ENCODE measurements around the gene GIT2. TPM values are rescaled to one million over a fixed set of nuclear protein-coding genes. Genes with fewer than 3 reads are reported as not detected.

GIT2 gene
- total and polyA plus RNA-seq, 2 experiments from 2014 or later: 15.8 to 20.9 TPM

DNA sequence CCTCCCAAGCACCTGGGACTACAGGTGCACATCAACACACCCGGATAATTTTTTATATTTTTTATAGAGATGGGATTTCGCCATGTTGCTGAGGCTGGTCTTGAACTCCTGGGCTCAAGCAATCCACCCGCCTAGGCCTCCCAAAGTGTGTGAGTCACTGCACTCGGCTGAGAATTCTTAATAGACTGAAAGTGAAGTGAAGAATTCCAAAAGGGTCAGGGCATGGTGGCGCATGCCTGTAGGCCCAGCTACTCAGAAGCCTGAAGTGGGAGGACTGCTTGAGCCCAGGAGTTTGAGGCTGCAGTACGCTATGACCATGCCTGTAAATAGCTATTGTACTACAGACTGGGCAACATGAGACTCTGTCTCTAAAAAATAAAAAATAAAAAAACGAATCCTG lies 52.4 kb downstream of the GIT2 start:
- no peaks in the 10 kb centered on the region for H3K27me3 ChIP-seq (ENCODE audit: insufficient read depth)
- H3F3A ChIP-seq (replicated peaks; ENCODE audit: low read depth): no peaks in the 10 kb centered on the region
- Mint-ChIP-seq H3K27me3 (ENCODE audit: insufficient read depth, low read depth, poor library complexity) (peaks cover 6% of the 10 kb centered on the region), H3K4me1 (peaks cover 33% of the 10 kb centered on the region), H3K36me3 (ENCODE audit: low read depth) (peaks cover 3% of the 10 kb centered on the region; the same call in 2 of the 3 replicates), H3K4me3 (no peak overlapping the region), H3K27ac (no peak overlapping the region; the same call in 1 of the 2 replicates), H3K9me3 (no peaks in the 10 kb centered on the region)
- TF ChIP-seq, protein P1, sequence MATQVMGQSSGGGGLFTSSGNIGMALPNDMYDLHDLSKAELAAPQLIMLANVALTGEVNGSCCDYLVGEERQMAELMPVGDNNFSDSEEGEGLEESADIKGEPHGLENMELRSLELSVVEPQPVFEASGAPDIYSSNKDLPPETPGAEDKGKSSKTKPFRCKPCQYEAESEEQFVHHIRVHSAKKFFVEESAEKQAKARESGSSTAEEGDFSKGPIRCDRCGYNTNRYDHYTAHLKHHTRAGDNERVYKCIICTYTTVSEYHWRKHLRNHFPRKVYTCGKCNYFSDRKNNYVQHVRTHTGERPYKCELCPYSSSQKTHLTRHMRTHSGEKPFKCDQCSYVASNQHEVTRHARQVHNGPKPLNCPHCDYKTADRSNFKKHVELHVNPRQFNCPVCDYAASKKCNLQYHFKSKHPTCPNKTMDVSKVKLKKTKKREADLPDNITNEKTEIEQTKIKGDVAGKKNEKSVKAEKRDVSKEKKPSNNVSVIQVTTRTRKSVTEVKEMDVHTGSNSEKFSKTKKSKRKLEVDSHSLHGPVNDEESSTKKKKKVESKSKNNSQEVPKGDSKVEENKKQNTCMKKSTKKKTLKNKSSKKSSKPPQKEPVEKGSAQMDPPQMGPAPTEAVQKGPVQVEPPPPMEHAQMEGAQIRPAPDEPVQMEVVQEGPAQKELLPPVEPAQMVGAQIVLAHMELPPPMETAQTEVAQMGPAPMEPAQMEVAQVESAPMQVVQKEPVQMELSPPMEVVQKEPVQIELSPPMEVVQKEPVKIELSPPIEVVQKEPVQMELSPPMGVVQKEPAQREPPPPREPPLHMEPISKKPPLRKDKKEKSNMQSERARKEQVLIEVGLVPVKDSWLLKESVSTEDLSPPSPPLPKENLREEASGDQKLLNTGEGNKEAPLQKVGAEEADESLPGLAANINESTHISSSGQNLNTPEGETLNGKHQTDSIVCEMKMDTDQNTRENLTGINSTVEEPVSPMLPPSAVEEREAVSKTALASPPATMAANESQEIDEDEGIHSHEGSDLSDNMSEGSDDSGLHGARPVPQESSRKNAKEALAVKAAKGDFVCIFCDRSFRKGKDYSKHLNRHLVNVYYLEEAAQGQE (IDR thresholded peaks at IDR 0.05; ENCODE audit: unreplicated experiment): no peak
- TF ChIP-seq NANOG (IDR thresholded peaks at IDR 0.05; ENCODE audit: borderline replicate concordance): no peak
- TF ChIP-seq, protein P2, sequence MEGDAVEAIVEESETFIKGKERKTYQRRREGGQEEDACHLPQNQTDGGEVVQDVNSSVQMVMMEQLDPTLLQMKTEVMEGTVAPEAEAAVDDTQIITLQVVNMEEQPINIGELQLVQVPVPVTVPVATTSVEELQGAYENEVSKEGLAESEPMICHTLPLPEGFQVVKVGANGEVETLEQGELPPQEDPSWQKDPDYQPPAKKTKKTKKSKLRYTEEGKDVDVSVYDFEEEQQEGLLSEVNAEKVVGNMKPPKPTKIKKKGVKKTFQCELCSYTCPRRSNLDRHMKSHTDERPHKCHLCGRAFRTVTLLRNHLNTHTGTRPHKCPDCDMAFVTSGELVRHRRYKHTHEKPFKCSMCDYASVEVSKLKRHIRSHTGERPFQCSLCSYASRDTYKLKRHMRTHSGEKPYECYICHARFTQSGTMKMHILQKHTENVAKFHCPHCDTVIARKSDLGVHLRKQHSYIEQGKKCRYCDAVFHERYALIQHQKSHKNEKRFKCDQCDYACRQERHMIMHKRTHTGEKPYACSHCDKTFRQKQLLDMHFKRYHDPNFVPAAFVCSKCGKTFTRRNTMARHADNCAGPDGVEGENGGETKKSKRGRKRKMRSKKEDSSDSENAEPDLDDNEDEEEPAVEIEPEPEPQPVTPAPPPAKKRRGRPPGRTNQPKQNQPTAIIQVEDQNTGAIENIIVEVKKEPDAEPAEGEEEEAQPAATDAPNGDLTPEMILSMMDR (conservative IDR thresholded peaks at IDR 0.05; ENCODE audit: low read depth in 2 of 2): no peak
- TF ChIP-seq CREB1 (CRISPR knock-in tag; IDR thresholded peaks at IDR 0.05; ENCODE audit: low read depth): no peak
- no peak for TF ChIP-seq POLR2AphosphoS5 (IDR thresholded peaks at IDR 0.05; ENCODE audit: low read depth)
- TF ChIP-seq JUNB (IDR thresholded peaks at IDR 0.05; ENCODE audit: unreplicated experiment): no peak
- TF ChIP-seq, protein P3, sequence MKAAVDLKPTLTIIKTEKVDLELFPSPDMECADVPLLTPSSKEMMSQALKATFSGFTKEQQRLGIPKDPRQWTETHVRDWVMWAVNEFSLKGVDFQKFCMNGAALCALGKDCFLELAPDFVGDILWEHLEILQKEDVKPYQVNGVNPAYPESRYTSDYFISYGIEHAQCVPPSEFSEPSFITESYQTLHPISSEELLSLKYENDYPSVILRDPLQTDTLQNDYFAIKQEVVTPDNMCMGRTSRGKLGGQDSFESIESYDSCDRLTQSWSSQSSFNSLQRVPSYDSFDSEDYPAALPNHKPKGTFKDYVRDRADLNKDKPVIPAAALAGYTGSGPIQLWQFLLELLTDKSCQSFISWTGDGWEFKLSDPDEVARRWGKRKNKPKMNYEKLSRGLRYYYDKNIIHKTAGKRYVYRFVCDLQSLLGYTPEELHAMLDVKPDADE (IDR thresholded peaks at IDR 0.05): no peak
- TF ChIP-seq ZNF331 (CRISPR knock-in tag; IDR thresholded peaks at IDR 0.05; ENCODE audit: low read depth): no peak
- TF ChIP-seq, protein P4, sequence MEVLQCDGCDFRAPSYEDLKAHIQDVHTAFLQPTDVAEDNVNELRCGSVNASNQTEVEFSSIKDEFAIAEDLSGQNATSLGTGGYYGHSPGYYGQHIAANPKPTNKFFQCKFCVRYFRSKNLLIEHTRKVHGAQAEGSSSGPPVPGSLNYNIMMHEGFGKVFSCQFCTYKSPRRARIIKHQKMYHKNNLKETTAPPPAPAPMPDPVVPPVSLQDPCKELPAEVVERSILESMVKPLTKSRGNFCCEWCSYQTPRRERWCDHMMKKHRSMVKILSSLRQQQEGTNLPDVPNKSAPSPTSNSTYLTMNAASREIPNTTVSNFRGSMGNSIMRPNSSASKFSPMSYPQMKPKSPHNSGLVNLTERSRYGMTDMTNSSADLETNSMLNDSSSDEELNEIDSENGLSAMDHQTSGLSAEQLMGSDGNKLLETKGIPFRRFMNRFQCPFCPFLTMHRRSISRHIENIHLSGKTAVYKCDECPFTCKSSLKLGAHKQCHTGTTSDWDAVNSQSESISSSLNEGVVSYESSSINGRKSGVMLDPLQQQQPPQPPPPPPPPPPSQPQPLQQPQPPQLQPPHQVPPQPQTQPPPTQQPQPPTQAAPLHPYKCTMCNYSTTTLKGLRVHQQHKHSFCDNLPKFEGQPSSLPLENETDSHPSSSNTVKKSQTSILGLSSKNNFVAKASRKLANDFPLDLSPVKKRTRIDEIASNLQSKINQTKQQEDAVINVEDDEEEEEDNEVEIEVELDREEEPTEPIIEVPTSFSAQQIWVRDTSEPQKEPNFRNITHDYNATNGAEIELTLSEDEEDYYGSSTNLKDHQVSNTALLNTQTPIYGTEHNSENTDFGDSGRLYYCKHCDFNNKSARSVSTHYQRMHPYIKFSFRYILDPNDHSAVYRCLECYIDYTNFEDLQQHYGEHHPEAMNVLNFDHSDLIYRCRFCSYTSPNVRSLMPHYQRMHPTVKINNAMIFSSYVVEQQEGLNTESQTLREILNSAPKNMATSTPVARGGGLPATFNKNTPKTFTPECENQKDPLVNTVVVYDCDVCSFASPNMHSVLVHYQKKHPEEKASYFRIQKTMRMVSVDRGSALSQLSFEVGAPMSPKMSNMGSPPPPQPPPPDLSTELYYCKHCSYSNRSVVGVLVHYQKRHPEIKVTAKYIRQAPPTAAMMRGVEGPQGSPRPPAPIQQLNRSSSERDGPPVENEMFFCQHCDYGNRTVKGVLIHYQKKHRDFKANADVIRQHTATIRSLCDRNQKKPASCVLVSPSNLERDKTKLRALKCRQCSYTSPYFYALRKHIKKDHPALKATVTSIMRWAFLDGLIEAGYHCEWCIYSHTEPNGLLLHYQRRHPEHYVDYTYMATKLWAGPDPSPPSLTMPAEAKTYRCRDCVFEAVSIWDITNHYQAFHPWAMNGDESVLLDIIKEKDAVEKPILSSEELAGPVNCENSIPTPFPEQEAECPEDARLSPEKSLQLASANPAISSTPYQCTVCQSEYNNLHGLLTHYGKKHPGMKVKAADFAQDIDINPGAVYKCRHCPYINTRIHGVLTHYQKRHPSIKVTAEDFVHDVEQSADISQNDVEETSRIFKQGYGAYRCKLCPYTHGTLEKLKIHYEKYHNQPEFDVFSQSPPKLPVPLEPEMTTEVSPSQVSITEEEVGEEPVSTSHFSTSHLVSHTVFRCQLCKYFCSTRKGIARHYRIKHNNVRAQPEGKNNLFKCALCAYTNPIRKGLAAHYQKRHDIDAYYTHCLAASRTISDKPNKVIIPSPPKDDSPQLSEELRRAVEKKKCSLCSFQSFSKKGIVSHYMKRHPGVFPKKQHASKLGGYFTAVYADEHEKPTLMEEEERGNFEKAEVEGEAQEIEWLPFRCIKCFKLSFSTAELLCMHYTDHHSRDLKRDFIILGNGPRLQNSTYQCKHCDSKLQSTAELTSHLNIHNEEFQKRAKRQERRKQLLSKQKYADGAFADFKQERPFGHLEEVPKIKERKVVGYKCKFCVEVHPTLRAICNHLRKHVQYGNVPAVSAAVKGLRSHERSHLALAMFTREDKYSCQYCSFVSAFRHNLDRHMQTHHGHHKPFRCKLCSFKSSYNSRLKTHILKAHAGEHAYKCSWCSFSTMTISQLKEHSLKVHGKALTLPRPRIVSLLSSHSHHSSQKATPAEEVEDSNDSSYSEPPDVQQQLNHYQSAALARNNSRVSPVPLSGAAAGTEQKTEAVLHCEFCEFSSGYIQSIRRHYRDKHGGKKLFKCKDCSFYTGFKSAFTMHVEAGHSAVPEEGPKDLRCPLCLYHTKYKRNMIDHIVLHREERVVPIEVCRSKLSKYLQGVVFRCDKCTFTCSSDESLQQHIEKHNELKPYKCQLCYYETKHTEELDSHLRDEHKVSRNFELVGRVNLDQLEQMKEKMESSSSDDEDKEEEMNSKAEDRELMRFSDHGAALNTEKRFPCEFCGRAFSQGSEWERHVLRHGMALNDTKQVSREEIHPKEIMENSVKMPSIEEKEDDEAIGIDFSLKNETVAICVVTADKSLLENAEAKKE (CRISPR knock-in tag; IDR thresholded peaks at IDR 0.05): no peak
- no peak for TF ChIP-seq STAT1 (IDR thresholded peaks at IDR 0.05; ENCODE audit: unreplicated experiment)
- no peak for TF ChIP-seq ZNF114 (CRISPR knock-in tag; IDR thresholded peaks at IDR 0.05)
- TF ChIP-seq EZH2 (IDR thresholded peaks at IDR 0.05; ENCODE audit: low read depth, unreplicated experiment): no peak
- TF ChIP-seq EZH2phosphoT487 (IDR thresholded peaks at IDR 0.05; ENCODE audit: unreplicated experiment): no peak
- H3K36me3 ChIP-seq (ENCODE audit: insufficient read depth): no peaks in the 10 kb centered on the region
- H3K4me1 ChIP-seq (ENCODE audit: insufficient read depth): peaks cover 18% of the 10 kb centered on the region
- ATAC-seq (no peak), DNase-seq (ENCODE audit: low spot score) (no peak)
- no peak overlapping the region for H3K27ac ChIP-seq (ENCODE audit: low read depth)
- H3K4me3 ChIP-seq: no peak overlapping the region
- H3K79me2 ChIP-seq (replicated peaks; ENCODE audit: insufficient read depth): no peaks in the 10 kb centered on the region
- H3K4me2 ChIP-seq: no peak overlapping the region
- H3K9me2 ChIP-seq (ENCODE audit: insufficient read depth): no peaks in the 10 kb centered on the region
- H4K20me1 ChIP-seq (replicated peaks; ENCODE audit: insufficient read depth): no peaks in the 10 kb centered on the region
- H2AFZ ChIP-seq: no peak overlapping the region

Measured in GM23338 (cell line).